Lung (tissue), 12 donors: ENCODE data around the gene RNF150. TPM values are rescaled to one million over a fixed set of nuclear protein-coding genes. Genes with fewer than 3 reads are reported as not detected.
"Not testable (repeated sequence)": the region's sequence is repeated elsewhere in the genome, so short reads cannot be mapped to it uniquely, and the experiment has no call there.

ENCODE experiments used
- ATAC-seq: fragments of 200-7000 bp; cut with Tn5 transposase; one replicate; pipeline ENCODE4 v1.9.1; 2020; ENCODE audit warnings: moderate number of reproducible peaks; ENCODE audit not compliant: insufficient read depth, low FRiP score
- DNase-seq, 3 donors: peaks; one replicate each; pipeline ENCODE4 v3.0.0-alpha.2; 2013 to 2017
- H3K27ac ChIP-seq, 2 donors: one replicate each; pipeline ENCODE4 v1.5.1; 2013; ENCODE audit warnings: mild to moderate bottlenecking in 2 of 2, moderate library complexity in 2 of 2, control low read depth in 1 of 2, inconsistent platforms in 1 of 2, low read depth in 1 of 2, low read length in 1 of 2
- H3K27me3 ChIP-seq, 3 donors: one replicate each; pipeline ENCODE4 v1.5.1; 2013; ENCODE audit warnings: low read length in 2 of 3; ENCODE audit not compliant: control insufficient read depth in 3 of 3, insufficient read depth in 3 of 3
- H3K36me3 ChIP-seq, 4 donors: one replicate each; pipeline ENCODE4 v1.5.1; 2013; ENCODE audit warnings: low read length in 4 of 4, mild to moderate bottlenecking in 1 of 4, moderate library complexity in 1 of 4; ENCODE audit not compliant: control insufficient read depth in 4 of 4, insufficient read depth in 4 of 4
- H3K4me1 ChIP-seq, 5 donors: one replicate each; pipeline ENCODE4 v1.5.1; 2013; ENCODE audit warnings: low read length in 5 of 5, mild to moderate bottlenecking in 2 of 5, moderate library complexity in 1 of 5; ENCODE audit not compliant: control insufficient read depth in 5 of 5, insufficient read depth in 5 of 5
- H3K4me3 ChIP-seq: one replicate; pipeline ENCODE4 v1.5.1; 2013; ENCODE audit warnings: mild to moderate bottlenecking, control low read depth, moderate library complexity
- H3K9ac ChIP-seq, 2 donors: one replicate each; pipeline ENCODE4 v1.5.1; 2013; ENCODE audit warnings: low read length in 2 of 2, control low read depth in 1 of 2; ENCODE audit not compliant: insufficient read depth in 1 of 2
- H3K9me3 ChIP-seq, 4 donors: one replicate each; pipeline ENCODE4 v1.5.1; 2013; ENCODE audit warnings: low read length in 3 of 4, mild to moderate bottlenecking in 1 of 4, moderate library complexity in 1 of 4; ENCODE audit not compliant: control insufficient read depth in 4 of 4, insufficient read depth in 3 of 4
- CTCF ChIP-seq: IDR thresholded peaks from 2 replicates; pipeline ENCODE4 v1.5.1; 2012; ENCODE audit warnings: mild to moderate bottlenecking; ENCODE audit errors: control extremely low read depth, extremely low read depth
- WGBS, 2 donors: extraction: QIAGEN DNeasy Blood & Tissue Kit; methylation state at CpG; one replicate each; pipeline ENCODE4 v1.1.7; 2013; 5-methylcytosine and 5-hydroxymethylcytosine counted together
- polyA plus RNA-seq, 2 donors: library from polyadenylated mRNA; stranded (reverse); fragments of 200-250 nt; gene quantifications; one replicate each; pipeline ENCODE4 v1.2.1, GENCODE V29; 2013
- total RNA-seq, 2 donors: library from RNA; depleted of rRNA in 1 of 2; stranded (reverse); fragments of >200 nt in 1 of 2; gene quantifications; one replicate each; pipeline ENCODE4 v1.2.1, GENCODE V29; 2014 to 2021
- donor health status: control.
- donor health status: control.
- donor health status: Bipolar disorder and iron deficiency.
- donor health status: healthy.
- donor health status: DM: yes; HTN: yes; CAD: no.

RNF150 gene
- total and polyA plus RNA-seq, 4 donors, result 0.18 to 19.3 (median 2.1) TPM

- no peaks in the 10 kb centered on the region for H3K9me3 ChIP-seq
- H3K27ac ChIP-seq, result no peak overlapping the region
- no peak for DNase-seq
Observed at GRCh38 chr4:140834839-140835495, 298.3 kb downstream of the RNF150 start.

GRCh38 chr4:140833280-140833679, 300.0 kb downstream of the RNF150 start:
- WGBS, 2 donors, result 72 to 77% methylated on average over 4 of the region's 4 CpGs
- Histone ChIP-seq H3K27ac (no peak overlapping the region), H3K27me3 (no peaks in the 10 kb centered on the region), H3K4me1 (no peaks in the 10 kb centered on the region), H3K9ac (no peak overlapping the region), H3K36me3 (no peaks in the 10 kb centered on the region), H3K4me3 (no peak overlapping the region), H3K9me3 (no peaks in the 10 kb centered on the region)
- ATAC-seq, result no peak
- no peak for TF ChIP-seq CTCF
- DNase-seq, result no peak

More at GRCh38 chr4:140834839-140835495, 298.3 kb downstream of the RNF150 start:
- Histone ChIP-seq H3K4me1 (peaks cover 0 to 7% (median 0%) of the 10 kb centered on the region in 5 donors), H3K27me3 (no peaks in the 10 kb centered on the region), H3K9ac (no peak overlapping the region), H3K4me3 (no peak overlapping the region), H3K36me3 (no peaks in the 10 kb centered on the region)
- 61 to 69% methylated on average over 7 of the region's 7 CpGs for WGBS, 2 donors
- no peak for ATAC-seq
- TF ChIP-seq CTCF, result no peak

- no peaks in the 10 kb centered on the region for H3K27me3 ChIP-seq
- no peaks in the 10 kb centered on the region for H3K9me3 ChIP-seq
- H3K36me3 ChIP-seq, result no peaks in the 10 kb centered on the region
- DNase-seq, result no peak
- no peak overlapping the region for H3K4me3 ChIP-seq
- H3K27ac ChIP-seq, result no peak overlapping the region
- no peak for ATAC-seq
- TF ChIP-seq CTCF, result no peak
- H3K4me1 ChIP-seq, result no peaks in the 10 kb centered on the region
- no peak overlapping the region for H3K9ac ChIP-seq
Observed at GRCh38 chr4:140829825-140830224, 303.4 kb downstream of the RNF150 start.

GRCh38 chr4:140826701-140827027, 306.6 kb downstream of the RNF150 start:
- ATAC-seq, result no peak
- no peak overlapping the region for H3K27ac ChIP-seq

GRCh38 chr4:140820520-140820919, 312.7 kb downstream of the RNF150 start:
- not testable (repeated sequence) for H3K4me3 ChIP-seq, H3K27ac ChIP-seq, H3K27me3 ChIP-seq, DNase-seq, H3K9ac ChIP-seq, H3K4me1 ChIP-seq, ATAC-seq, H3K36me3 ChIP-seq, H3K9me3 ChIP-seq
- WGBS, 2 donors, result 86 to 99% methylated on average over 3 of the region's 3 CpGs

More at GRCh38 chr4:140826701-140827027, 306.6 kb downstream of the RNF150 start:
- 92 to 93% methylated on average over 2 of the region's 2 CpGs for WGBS, 2 donors
- Histone ChIP-seq H3K9ac (no peak overlapping the region), H3K4me3 (no peak overlapping the region), H3K4me1 (no peaks in the 10 kb centered on the region), H3K36me3 (no peaks in the 10 kb centered on the region), H3K27me3 (no peaks in the 10 kb centered on the region), H3K9me3 (no peaks in the 10 kb centered on the region)
- DNase-seq, result no peak
- no peak for TF ChIP-seq CTCF
